ENCODE data around the gene MKS1.

DNA sequence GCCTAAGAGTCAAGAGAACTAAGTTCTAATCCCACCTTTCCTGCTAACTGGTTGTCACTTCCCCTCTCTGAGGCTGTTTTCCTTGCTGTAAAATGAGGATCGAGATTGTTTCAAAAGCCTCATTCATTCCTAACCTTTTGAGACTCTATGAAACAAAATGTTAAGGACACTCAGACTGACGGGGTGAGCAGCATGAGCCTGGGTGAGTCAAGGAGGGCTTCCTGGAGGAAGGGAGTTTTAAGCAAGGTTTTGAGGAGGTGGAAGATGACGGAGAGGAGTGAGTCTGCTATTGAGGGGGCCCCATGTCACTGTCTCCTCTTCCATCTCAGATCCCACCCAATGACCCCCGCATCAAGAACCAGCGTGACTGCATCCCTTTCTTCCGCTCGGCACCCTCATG lies 22.4 kb downstream of the MKS1 start:
- TF ChIP-seq, protein P1, sequence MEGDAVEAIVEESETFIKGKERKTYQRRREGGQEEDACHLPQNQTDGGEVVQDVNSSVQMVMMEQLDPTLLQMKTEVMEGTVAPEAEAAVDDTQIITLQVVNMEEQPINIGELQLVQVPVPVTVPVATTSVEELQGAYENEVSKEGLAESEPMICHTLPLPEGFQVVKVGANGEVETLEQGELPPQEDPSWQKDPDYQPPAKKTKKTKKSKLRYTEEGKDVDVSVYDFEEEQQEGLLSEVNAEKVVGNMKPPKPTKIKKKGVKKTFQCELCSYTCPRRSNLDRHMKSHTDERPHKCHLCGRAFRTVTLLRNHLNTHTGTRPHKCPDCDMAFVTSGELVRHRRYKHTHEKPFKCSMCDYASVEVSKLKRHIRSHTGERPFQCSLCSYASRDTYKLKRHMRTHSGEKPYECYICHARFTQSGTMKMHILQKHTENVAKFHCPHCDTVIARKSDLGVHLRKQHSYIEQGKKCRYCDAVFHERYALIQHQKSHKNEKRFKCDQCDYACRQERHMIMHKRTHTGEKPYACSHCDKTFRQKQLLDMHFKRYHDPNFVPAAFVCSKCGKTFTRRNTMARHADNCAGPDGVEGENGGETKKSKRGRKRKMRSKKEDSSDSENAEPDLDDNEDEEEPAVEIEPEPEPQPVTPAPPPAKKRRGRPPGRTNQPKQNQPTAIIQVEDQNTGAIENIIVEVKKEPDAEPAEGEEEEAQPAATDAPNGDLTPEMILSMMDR (IDR thresholded peaks at IDR 0.05): no peak
- no peak for TF ChIP-seq POLR2A (IDR thresholded peaks at IDR 0.05)

All from breast epithelium (tissue), 3 donors.